GM12891 (cell line): Measurements from ENCODE around the gene PAM16.

Experiments used
- PAX5 ChIP-seq: IDR thresholded peaks from 2 replicates; pipeline ENCODE4 v1.6.1; 2011; ENCODE audit warnings: low read length, moderate library complexity, mild to moderate bottlenecking; ENCODE audit not compliant: insufficient read depth, severe bottlenecking
- POLR2A ChIP-seq: IDR thresholded peaks from 2 replicates; pipeline ENCODE4 v1.6.1; 2011; ENCODE audit warnings: low read depth, low read length, control low read depth
- POLR2AphosphoS5 ChIP-seq: IDR thresholded peaks from 2 replicates; pipeline ENCODE4 v1.6.1; 2011; ENCODE audit warnings: low read depth, low read length, control low read depth
- SPI1 ChIP-seq: IDR thresholded peaks from 2 replicates; pipeline ENCODE4 v1.6.1; 2011; ENCODE audit warnings: low read depth, low read length, control low read depth
- TAF1 ChIP-seq: IDR thresholded peaks from 2 replicates; pipeline ENCODE4 v1.6.1; 2011; ENCODE audit warnings: low read depth, low read length, control low read depth

GRCh38 chr16:4381935-4382794, 31.0 kb upstream of the PAM16 start:
- TF ChIP-seq TAF1 = no peak
- no peak for TF ChIP-seq POLR2AphosphoS5
- no peak for TF ChIP-seq SPI1
- TF ChIP-seq POLR2A = peak; percentile 31; the same call in 1 of the 2 replicates
- TF ChIP-seq PAX5 = no peak
